ENCODE measurements around the gene C14orf132.

C14orf132 gene

GRCh38 chr14:96097752-96098151 is 58.6 kb downstream of the C14orf132 start:
- Histone ChIP-seq H4K20me1 (ENCODE audit: insufficient read depth, low read length, poor library complexity, severe bottlenecking) (no peaks in the 10 kb centered on the region), H3K27me3 (ENCODE audit: insufficient read depth, low read length, poor library complexity, severe bottlenecking) (no peaks in the 10 kb centered on the region), H3K9ac (ENCODE audit: low read depth, low read length, poor library complexity, severe bottlenecking) (no peak overlapping the region), H3K9me2 (replicated peaks; ENCODE audit: low read depth, low read length) (no peaks in the 10 kb centered on the region), H3K4me3 (ENCODE audit: low read length, poor library complexity, severe bottlenecking) (no peak overlapping the region), H3K79me2 (ENCODE audit: insufficient read depth, low read length) (no peaks in the 10 kb centered on the region), H3K4me2 (ENCODE audit: low read depth, low read length, poor library complexity, severe bottlenecking) (no peak overlapping the region), H3K36me3 (ENCODE audit: insufficient read depth, low read length) (no peaks in the 10 kb centered on the region), H3F3A (ENCODE audit: low read depth) (no peaks in the 10 kb centered on the region), H3K9me3 (ENCODE audit: insufficient read depth, low read depth, low read length) (no peaks in the 10 kb centered on the region), H2AFZ (ENCODE audit: low read length) (no peak overlapping the region), H3K4me1 (ENCODE audit: insufficient read depth, low read length, poor library complexity, severe bottlenecking) (no peaks in the 10 kb centered on the region)
- TF ChIP-seq CTCF (conservative IDR thresholded peaks at IDR 0.05; ENCODE audit: low read length) (no peak), EZH2phosphoT487 (IDR thresholded peaks at IDR 0.05; ENCODE audit: borderline replicate concordance) (no peak)

- no peak overlapping the region for H2AFZ ChIP-seq (ENCODE audit: low read length)
- H3K36me3 ChIP-seq (ENCODE audit: insufficient read depth, low read length), result no peaks in the 10 kb centered on the region
- no peaks in the 10 kb centered on the region for H3F3A ChIP-seq (ENCODE audit: low read depth)
- no peaks in the 10 kb centered on the region for H3K9me3 ChIP-seq (ENCODE audit: insufficient read depth, low read depth, low read length)
- H3K4me1 ChIP-seq (ENCODE audit: insufficient read depth, low read length, poor library complexity, severe bottlenecking), result no peaks in the 10 kb centered on the region
- H3K4me2 ChIP-seq (ENCODE audit: low read depth, low read length, poor library complexity, severe bottlenecking), result no peak overlapping the region
- no peaks in the 10 kb centered on the region for H3K79me2 ChIP-seq (ENCODE audit: insufficient read depth, low read length)
- TF ChIP-seq EZH2phosphoT487 (IDR thresholded peaks at IDR 0.05; ENCODE audit: borderline replicate concordance) (no peak), CTCF (conservative IDR thresholded peaks at IDR 0.05; ENCODE audit: low read length) (peak; percentile 49)
- no peak overlapping the region for H3K9ac ChIP-seq (ENCODE audit: low read depth, low read length, poor library complexity, severe bottlenecking)
- H3K27me3 ChIP-seq (ENCODE audit: insufficient read depth, low read length, poor library complexity, severe bottlenecking), result no peaks in the 10 kb centered on the region
- H3K9me2 ChIP-seq (replicated peaks; ENCODE audit: low read depth, low read length), result no peaks in the 10 kb centered on the region
- no peaks in the 10 kb centered on the region for H4K20me1 ChIP-seq (ENCODE audit: insufficient read depth, low read length, poor library complexity, severe bottlenecking)
- H3K4me3 ChIP-seq (ENCODE audit: low read length, poor library complexity, severe bottlenecking), result no peak overlapping the region
Observed at GRCh38 chr14:96098309-96098998, 59.3 kb downstream of the C14orf132 start.

GRCh38 chr14:96098999-96099335 is 59.8 kb downstream of the C14orf132 start:
- no peaks in the 10 kb centered on the region for H3K4me1 ChIP-seq (ENCODE audit: insufficient read depth, low read length, poor library complexity, severe bottlenecking)
- no peaks in the 10 kb centered on the region for H3F3A ChIP-seq (ENCODE audit: low read depth)
- no peaks in the 10 kb centered on the region for H3K27me3 ChIP-seq (ENCODE audit: insufficient read depth, low read length, poor library complexity, severe bottlenecking)
- TF ChIP-seq CTCF (conservative IDR thresholded peaks at IDR 0.05; ENCODE audit: low read length) (no peak), EZH2phosphoT487 (IDR thresholded peaks at IDR 0.05; ENCODE audit: borderline replicate concordance) (no peak)
- H3K4me3 ChIP-seq (ENCODE audit: low read length, poor library complexity, severe bottlenecking), result no peak overlapping the region
- H3K9me2 ChIP-seq (replicated peaks; ENCODE audit: low read depth, low read length), result no peaks in the 10 kb centered on the region
- no peaks in the 10 kb centered on the region for H4K20me1 ChIP-seq (ENCODE audit: insufficient read depth, low read length, poor library complexity, severe bottlenecking)
- H3K4me2 ChIP-seq (ENCODE audit: low read depth, low read length, poor library complexity, severe bottlenecking), result no peak overlapping the region
- no peaks in the 10 kb centered on the region for H3K36me3 ChIP-seq (ENCODE audit: insufficient read depth, low read length)
- no peaks in the 10 kb centered on the region for H3K79me2 ChIP-seq (ENCODE audit: insufficient read depth, low read length)
- no peak overlapping the region for H2AFZ ChIP-seq (ENCODE audit: low read length)
- no peaks in the 10 kb centered on the region for H3K9me3 ChIP-seq (ENCODE audit: insufficient read depth, low read depth, low read length)
- H3K9ac ChIP-seq (ENCODE audit: low read depth, low read length, poor library complexity, severe bottlenecking), result no peak overlapping the region
